ENCODE measurements around the gene TPRG1.
A peak's percentile ranks its signal among the peaks of the same experiment; 100 is the strongest.

The TPRG1 gene

DNA sequence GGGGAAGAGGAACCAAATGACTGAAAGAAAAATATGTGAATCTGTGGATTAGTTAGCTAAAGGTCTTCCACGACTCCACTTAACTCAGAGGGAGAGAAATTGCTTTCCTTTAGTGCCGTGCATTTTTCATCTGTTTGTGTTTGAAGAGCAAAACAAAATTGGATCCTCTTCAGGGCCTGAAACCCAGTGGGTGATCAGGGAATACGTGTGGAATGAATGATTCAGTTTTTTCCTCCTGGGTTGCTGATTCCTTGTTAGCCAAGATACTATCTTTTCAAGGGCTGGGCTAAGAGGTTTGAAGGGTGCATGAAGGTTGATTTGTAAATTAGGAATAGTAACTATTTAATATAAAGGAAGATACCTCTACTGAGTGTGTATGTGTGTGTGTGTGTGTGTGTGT, 61.0 kb downstream of the TPRG1 start:
- no peak for DNase-seq

DNA sequence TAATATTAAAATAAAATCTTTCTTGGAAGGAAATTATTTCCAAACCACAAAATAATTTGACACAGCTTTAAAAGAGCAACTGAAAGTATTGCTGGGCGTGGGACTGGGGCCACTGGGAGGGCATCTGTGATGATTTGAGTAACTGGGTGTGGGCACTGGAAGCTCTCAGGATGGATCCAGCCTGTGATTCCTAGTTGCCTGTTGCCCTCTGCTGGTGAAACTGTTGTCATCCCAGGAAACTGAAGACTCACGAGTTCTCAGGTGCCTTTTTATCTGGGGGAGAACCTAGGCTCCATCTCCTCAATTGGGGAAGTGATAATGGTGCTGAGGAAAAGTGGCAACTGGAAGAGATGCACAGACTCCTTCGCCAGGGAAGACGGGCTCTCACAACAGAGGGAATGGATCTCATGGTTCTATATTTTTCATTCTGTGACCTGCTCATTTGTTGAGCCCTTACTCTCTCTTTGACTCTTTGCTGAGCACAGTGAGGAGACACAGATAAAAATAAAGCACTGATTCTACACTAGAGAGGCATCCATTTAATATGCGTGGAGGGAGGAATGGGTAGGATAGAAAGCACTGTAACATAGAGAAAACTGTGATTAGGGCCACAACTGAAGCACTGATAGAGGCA, 61.6 kb downstream of the TPRG1 start:
- peak in 1 of 4 experiments; percentile 2 for DNase-seq

DNA sequence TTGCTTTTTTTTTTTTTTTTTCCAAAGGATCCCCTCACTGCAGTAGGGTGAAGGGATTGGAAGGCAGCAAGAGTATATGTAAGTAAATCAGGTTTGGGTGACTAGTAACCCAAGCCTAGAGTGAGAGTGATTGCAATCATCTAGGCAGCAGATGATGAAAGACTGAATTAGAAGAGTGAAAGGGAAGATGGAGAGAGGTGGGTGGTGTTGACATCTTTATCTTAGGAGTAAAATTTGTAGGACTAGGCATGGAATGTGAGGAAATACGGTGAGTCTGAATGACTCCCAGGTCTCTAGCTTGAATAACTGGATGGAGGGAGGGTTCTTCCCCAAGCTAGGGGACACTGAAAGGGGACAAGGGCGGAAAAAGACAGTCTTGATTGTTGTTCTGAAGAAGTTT, 63.4 kb downstream of the TPRG1 start:
- DNase-seq = no peak

DNA sequence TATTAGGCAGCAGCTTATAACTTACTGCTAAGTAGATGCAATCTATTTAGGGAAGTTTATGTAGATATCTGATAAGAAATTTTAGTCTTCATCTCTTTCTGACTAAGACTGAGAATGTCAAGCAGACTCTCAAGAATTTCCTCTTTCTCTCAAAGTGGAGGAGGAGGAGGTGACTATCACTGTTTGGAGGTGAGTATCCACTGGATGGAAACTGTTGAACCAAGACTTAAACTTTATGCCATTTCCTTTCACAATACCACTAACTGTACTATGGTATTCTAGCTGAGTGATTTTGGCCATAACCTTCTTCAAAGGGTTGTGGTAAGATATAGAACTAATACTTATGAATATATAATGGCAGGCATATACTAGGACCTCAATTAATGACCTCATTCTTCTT, 64.6 kb downstream of the TPRG1 start:
- DNase-seq = no peak

DNA sequence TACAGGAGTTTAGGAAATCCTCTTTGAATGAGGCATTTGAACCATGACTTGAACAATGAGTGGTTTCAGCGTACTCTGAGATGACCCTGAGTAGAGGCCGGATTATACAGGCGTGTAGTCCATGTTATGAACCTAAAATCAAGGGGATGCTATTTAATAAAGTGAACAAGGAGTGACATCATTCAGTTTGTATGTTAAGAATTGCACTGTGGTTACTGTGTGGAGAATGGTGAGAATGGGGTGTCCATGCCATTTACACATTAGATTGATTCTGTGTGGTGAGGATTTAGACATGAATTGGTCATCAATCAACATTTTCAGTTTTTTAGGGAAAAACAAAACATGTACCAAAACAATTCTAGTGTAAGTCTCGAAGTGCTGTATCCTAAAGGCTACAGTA, 65.8 kb downstream of the TPRG1 start:
- DNase-seq = no peak

DNA sequence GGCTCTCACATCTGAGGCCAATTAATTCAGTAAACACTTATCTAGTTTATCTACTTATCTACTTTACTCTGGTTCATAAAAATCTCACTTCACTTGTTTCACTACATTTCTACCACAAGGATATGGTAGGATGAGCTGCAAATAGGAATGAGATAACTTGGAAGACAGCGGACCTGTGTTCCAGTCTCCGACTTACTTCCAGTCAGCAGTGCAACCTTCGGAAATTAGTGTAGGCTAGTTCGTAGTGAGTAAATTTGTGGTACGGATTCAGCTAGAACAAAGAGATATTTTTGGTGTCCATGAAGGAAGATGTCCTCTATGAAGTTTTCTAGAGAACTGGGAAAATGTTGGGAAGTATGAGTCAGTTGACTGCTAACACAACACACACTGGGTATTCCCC, 66.3 kb downstream of the TPRG1 start:
- no peak for DNase-seq

DNA sequence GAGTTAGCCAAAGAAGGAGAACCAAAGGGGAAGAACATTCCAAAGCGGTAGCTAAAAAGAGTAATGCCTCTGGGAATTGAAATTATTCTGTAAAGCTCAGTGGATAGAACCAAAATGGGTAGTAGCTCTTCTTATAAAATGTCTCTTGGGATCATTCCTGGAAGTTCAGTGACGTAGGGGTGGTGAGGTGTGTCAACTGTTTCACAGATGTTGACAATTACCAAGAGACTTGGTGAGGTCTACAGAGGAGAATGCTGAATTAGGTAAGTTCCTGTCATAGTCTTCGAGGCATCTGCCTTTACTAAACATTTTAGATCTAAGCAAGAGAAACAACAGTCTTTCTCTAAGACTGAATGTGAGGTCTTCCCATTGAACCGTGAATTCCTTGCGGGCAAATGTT, 67.8 kb downstream of the TPRG1 start:
- no peak for DNase-seq

DNA sequence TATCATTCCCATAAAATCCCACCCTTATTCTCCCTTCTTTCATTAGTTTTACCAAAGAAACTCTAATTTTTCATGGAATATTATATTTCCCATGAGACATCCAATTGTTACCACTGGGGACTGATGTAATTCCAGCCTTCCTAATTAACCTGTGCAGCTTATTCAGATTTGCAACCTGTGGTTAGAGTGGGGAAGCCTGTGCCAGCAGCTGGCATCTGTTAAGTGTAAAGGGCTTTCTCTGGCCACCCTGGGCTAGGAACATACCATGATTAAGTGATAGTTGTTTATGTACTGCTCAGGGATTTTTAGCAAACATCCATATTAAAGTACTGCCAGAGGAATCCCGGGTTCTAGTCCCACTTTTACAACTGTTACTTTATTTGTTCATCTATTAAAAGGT, 78.2 kb downstream of the TPRG1 start:
- DNase-seq = no peak

DNA sequence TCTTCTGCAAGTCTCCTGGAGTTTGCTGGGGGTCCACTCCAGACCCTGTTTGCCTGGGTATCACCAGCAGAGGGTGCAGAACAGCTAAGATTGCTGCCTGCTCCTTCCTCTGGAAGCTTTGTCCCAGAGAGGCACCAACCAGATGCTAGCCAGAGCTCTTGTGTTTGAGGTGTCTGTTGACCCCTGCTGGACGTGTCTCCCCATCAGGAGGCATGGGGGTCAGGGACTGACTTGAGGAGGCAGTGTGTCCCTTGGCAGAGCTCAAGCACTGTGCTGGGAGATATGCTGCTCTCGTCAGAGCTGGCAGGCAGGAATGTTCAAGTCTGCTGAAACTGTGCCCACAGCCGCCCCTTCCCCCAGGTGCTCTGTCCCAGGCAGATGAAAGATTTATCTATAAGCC, 86.5 kb downstream of the TPRG1 start:
- DNase-seq = no peak

DNA sequence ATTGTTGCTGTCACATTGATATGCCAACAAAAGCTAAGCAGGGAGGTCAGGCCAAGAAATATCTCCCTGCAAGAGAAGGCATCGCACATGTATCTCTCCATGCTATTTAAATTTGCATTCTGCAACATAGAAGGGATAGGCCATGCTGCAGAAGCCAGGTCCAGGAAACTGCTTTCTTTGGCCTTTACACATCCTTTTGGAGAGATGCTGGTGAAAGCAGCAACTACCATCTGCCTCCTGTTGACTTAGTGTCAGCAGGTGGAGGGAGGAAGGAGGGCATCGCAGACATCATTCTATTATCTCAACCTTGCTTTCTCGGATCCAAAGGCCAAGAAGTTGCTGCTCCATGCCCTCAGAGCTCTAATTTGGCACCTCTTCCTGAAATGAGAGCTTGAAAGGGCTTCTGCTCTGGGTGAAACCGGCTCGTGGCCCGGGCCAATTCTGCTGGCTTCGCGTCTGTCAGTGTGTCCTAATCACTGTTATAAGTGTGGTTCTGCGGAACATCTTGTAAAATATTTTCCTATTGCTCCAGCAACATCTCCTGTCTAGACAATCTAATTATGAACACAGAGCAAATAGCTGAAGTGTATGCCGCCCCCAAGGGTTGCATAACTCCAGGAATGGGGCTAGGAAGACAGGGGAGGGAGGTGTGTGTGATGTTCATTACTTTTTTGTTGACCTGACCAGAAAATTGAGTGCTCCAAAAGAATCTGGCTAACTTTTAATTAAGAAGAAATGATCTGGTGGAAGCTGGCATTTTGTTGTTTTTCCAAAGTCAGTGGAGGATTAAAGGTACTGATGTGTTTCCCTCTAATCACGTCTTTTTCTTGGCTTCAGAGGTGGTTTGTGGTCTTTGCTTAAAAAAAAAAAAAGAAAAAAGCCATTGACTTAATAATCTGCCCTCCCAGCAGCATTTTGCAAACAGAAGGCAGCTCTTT, 89.1 kb downstream of the TPRG1 start:
- DNase-seq = no peak

DNA sequence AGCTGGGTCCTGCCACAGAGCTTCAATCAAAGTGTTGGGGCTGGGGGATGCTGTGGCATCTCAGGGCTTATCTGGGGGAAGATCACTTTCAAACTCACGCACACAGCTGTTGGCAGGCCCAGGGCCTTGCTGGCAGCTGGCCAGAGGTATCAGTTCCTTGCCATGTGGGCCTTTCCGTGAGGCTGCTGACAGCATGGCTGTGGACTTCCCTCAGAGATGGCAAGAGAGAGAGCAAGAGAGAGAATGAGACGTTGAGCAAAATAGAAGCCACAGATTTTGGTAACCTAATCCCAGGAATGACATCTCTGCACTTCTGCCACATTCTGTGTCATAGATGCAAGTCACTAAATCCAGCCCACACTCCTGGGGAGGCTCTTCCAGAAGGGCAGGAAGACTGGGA, 91.0 kb downstream of the TPRG1 start:
- no peak for DNase-seq

DNA sequence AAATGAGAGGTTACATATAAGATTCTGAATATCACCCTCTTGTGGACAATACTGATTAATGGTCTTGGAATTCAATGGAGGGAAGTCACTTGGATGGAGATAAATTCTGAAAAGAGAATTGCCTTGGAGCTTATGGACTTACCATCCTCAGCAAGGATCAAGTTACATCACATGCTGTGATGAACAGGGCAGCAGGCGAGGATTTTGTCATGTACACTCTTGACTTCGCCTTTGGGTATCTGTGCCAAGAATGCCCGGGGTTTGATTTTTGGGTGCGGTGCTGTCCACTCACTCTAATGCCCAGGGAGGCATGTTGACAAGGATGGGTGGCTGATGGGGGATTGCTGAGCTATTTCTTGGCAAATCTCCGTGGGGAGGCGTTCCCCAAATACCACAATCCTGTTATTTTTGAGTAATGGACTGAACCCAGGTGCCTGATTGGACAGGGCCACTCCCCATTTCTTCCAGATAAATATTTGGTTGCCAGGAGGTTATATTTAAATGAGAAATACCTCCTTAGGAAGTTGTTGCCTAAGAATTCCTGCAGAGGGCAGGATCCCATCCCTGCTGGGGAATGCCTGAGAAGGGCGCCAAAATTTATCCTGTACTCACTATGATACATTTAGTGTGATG, 96.3 kb downstream of the TPRG1 start:
- no peak for DNase-seq

DNA sequence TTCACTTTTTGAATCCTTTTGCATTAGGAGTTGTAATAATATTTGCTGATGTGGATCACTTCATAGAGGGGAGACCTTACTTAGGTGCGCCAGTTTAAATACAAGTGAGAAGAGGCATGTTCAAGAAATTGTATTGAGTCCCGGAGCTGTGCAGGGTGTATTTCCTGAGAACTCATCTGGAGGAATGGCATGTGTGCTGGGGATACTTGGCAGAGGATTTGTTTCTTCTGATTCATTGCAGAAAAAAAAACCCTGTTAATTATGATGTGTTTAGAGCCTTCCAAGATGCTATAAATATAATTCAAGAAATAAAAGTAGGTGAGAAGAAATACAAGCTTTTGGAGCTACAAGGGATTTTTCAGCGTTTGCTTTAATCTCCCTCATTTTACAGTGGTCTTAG, 97.6 kb downstream of the TPRG1 start:
- DNase-seq = no peak

DNA sequence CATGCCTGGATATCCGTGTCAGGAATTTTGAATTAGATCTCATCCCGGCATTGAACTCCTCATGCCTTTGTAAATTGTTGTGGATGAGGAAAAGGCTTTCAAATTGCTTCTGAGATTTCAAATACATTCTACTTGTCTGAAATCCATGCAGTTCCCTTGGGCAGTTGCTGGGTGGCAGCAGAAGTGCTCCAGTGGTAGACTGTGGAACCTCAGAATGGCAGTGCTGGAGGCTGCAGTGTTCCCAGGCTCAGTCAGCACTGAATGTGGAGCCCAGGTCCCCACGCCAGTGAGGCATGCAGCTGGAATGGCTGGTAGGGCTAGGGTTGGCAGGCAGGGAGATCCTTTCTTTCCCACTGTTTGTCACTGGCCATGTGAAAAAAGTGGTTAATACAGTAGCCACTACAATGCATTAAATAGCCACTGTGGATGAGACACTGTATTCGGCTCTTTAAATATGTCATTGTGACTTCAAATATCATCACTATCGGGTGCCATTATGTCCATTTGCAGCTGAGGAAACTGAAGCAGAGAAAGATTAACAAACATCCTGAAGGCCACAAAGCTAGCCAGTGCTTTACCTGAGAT, 98.6 kb downstream of the TPRG1 start:
- peak in 1 of 4 experiments; percentile 6 for DNase-seq

DNA sequence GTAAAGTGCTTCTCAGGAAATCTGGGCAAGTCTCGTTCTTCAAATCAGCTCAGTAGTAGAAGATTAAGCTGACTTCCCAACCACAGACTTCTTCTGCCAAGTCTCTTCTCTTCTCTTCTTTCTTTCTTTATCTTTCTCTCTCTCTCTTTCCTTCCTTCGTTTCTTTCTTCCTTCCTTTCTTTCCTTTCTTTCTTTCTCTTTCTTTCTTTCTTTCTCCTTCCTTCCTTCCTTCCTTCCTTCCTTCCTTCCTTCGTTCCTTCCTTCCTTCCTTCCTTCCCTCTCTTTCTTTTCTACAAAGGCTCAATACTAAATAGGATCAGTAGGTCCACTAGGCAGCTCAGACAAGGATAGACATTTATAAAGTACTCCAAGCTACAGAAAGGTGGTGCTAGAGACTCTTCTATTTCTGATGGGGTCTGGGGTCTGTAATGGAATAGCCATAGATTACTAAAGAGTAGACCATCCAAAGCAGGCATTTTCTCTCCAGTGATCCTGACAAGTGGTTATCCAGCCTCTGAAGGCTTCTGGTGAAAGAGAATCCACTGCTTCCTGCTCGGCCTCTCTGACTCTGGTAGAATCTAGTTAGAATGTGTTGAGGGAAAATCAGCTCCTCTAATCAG, 100.8 kb downstream of the TPRG1 start:
- no peak for DNase-seq

DNA sequence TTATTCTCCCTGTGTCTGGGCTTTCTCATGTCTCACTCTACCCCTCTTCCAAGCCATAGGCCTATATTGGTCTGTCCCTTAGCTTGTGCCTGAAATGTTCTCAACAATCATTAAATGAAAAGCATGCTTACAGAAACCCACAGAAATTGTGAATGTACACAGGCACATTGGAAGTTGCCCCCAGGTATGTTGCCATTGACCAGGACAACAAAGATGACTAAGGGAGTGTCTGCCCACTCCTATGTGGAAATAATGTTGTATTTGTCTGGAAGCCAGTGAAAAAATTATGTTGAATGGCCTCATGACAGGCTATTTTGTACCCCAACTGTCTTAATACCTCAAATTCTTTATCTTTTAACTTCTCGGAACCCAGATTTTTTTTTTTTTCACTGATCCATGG, 102.0 kb downstream of the TPRG1 start:
- DNase-seq = no peak

DNA sequence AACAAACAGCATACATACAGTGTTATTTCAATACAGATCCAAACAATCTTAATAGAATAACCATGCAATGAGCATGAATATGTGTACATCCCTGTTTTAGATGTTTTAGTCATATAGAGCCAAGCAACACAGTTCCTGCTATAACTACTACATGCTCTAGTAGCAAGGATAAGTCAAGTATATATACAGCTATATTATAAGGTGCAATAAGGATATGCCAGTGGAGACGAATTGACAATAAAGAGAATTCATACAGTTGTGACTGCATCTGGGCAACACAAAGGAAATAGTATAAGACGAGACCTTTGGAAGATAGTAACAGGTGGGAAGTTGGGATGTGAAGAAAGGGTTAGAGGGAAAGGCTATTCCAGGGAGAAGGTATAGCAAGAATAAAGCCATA, 103.4 kb downstream of the TPRG1 start:
- no peak for DNase-seq

DNA sequence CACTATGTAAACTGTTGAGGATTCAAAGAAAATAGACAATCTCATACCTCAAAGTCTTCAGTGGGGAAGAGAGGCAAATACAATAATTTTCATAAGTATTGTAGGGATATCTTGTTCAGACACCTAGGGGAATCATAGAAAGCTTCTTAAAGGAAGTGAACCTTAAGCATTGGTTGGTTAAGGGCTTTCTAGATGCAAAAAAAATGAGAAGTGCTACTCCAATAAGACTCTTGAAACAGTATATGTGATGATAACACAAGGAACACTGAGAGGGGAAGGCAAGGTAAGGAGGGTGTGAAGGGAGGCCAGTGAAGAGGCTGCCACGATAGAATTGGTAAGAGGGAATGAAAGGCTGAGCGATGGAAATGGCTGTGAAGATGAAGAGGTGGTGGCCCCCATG, 104.1 kb downstream of the TPRG1 start:
- no peak for DNase-seq

DNA sequence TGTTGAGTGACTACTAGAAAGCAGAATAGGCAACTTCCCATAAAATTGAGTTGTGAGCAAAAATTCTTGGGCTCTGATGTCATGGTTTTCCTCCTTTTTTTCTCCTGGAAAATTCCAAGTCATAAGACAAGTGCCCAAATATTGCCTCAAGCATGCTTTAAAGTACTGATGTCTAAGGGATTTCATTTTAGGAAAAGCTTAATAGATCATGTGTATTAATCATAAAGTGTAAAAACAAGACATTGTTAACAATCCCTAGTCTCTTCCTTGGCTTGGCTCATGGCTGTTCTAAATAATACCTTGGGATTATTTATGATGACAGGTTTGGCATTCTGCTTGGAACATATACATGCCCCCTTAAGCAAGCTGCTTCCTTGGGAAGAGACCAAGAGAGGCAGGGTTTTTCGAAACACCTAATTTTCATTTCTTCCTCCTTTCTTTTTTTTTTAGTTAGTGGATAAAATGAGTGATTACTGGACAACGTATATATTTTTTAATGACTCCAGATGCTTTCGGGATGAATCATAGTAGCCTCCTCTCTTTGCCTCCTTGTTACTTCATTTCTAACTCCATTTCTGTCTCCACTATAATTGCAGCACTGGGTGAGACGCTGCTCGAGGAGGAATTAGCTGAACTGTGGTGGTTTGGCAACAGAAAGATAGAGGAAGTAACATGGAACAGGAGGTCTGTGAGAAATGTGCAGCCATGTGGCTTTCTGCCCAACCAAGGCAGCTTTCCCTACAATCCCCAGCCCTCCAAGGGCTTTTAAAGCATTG, 104.9 kb downstream of the TPRG1 start:
- no peak for DNase-seq

DNA sequence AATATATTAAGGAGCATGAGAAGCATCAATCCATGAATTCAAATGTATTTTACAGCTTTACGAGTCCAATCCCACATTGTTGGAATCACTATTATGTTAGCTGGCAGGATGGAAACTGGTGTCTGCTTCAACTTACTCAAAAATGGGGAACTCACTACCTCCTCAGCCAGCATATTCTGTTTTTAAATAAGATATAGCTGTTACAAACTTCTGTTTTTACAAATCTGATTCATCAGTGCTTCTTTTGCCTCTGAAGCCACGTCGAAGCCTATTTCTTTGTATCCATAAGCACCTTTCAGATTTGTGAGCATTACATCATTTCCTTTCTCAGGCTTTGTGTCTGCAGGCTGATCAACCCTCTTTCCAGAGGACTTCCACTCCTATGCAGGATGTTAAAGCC, 105.9 kb downstream of the TPRG1 start:
- no peak for DNase-seq

DNA sequence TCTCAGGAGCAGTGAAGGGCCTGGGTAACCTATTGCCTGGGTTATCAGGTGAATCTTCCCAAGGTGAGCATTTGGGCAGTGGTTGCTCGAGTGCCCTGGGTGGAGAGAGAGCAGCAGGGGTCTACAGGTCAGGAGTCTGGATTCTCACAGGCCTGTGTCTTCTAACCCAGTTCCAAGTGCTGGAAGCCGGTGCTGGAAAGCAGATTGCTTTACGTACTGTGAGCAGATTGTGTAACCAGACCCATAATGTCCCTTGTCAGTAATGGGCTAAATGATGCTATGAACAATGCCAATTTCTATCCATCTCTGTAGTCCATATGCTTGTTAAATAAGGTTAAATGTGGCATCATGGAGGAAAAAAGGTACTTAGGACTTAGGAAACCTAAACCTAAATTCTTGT, 106.5 kb downstream of the TPRG1 start:
- no peak for DNase-seq

DNA sequence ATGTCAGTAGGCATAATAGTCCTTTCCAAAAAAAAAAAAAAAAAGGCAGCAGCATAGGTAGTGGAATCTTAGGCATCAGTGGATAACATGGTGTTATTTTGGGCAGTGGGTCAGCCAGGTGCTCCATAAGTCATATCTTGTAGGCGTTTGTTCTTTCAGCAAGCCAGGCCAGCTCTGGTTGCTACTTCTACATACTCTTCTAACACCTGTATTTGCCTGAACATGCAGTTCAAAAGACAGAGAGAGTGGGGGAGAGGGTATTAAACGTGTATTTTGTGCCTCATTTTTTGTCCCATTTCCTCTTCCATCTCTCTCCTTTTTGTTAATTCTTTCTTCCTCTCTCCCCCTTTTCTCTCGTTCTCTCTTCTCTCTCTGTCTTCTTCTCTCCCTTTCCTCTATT, 110.4 kb downstream of the TPRG1 start:
- DNase-seq = no peak

Measured in activated CD4-positive, CD25-positive, alpha-beta regulatory T cell (primary cell).